ENCODE measurements around the gene GPAT3. TPM values are rescaled to one million over a fixed set of nuclear protein-coding genes. Genes with fewer than 3 reads are reported as not detected.
"Not testable (repeated sequence)": the region's sequence is repeated elsewhere in the genome, so short reads cannot be mapped to it uniquely, and the experiment has no call there.

Gene GPAT3
- total RNA-seq, 1 experiment from 2014 or later: 4.4 TPM

DNA sequence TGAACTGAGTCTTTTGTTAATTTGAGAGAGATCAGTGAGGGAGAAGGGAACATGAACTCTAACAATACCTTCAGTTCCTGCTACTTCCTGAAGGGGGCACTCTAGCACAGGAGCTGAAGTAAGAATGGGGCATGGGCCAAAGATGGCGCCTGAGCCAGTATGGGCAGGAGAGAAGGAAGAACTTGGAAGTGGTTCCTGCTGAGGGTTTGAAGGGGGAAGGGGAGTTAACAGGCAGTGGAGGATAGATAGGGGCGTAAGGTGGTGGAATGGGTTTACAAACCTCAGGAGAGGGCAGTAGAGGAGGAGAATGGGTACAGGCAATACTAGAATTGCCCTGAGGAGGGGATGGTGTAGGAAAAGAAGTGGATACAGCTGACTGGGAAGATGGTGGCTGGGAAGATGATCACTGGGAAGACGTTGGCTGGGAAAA lies 26.7 kb upstream of the GPAT3 start:
- H3K27me3 Mint-ChIP-seq (ENCODE audit: unreplicated experiment); H3K36me3 Mint-ChIP-seq (ENCODE audit: insufficient read depth, unreplicated experiment); H3K9me3 Mint-ChIP-seq (ENCODE audit: low read depth, unreplicated experiment); H3K4me3 Mint-ChIP-seq (ENCODE audit: low read depth, unreplicated experiment); CTCF ChIA-PET; H3K4me1 Mint-ChIP-seq (ENCODE audit: low read depth, unreplicated experiment); BruUV-seq (replicated peaks): not testable (repeated sequence)
- DNase-seq: peak; percentile 61
- TF ChIP-seq, protein P1, sequence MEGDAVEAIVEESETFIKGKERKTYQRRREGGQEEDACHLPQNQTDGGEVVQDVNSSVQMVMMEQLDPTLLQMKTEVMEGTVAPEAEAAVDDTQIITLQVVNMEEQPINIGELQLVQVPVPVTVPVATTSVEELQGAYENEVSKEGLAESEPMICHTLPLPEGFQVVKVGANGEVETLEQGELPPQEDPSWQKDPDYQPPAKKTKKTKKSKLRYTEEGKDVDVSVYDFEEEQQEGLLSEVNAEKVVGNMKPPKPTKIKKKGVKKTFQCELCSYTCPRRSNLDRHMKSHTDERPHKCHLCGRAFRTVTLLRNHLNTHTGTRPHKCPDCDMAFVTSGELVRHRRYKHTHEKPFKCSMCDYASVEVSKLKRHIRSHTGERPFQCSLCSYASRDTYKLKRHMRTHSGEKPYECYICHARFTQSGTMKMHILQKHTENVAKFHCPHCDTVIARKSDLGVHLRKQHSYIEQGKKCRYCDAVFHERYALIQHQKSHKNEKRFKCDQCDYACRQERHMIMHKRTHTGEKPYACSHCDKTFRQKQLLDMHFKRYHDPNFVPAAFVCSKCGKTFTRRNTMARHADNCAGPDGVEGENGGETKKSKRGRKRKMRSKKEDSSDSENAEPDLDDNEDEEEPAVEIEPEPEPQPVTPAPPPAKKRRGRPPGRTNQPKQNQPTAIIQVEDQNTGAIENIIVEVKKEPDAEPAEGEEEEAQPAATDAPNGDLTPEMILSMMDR (IDR thresholded peaks at IDR 0.05; ENCODE audit: unreplicated experiment): peak; percentile 42
- H3K27ac Mint-ChIP-seq (ENCODE audit: unreplicated experiment): peak overlapping the region; percentile 2
- intact Hi-C loops (cut with micrococcal nuclease; ENCODE audit: unreplicated experiment): loop anchor here (1.0 to 10.0 kb wide), 2 partner anchors 131 to 456 kb away; no protein-coding TSS in a partner anchor

DNA sequence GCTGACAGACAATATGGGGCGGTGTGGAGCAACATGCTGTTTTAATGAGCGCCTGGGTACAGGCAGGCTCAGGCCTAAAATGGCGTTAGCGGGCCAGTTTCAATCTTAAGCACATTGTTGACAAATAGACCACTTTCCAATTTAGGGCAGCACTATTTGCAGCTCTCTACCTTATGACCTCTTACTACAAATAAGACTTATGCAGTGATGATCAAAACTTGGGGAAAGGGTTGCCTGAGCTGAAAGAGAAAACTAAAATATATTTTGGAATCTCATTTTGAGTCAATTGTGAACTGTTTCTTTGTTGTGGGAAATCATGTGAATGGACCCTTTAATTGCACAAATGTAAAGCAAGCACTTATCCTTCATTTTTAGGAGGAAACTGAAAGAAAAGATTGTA lies 25.5 kb upstream of the GPAT3 start:
- no peak overlapping the region for H3K4me3 Mint-ChIP-seq (ENCODE audit: low read depth, unreplicated experiment)
- H3K4me1 Mint-ChIP-seq (ENCODE audit: low read depth, unreplicated experiment): no peaks in the 10 kb centered on the region
- CTCF ChIA-PET: interaction anchor here (1.2 kb wide), 1 partner anchor 9 kb away, joined by 3 read pairs; no protein-coding TSS in a partner anchor
- no peaks in the 10 kb centered on the region for H3K9me3 Mint-ChIP-seq (ENCODE audit: low read depth, unreplicated experiment)
- BruUV-seq (replicated peaks): no TSS peak
- DNase-seq: no peak
- no peak overlapping the region for H3K27ac Mint-ChIP-seq (ENCODE audit: unreplicated experiment)
- no peaks in the 10 kb centered on the region for H3K27me3 Mint-ChIP-seq (ENCODE audit: unreplicated experiment)
- TF ChIP-seq, protein P1 (IDR thresholded peaks at IDR 0.05; ENCODE audit: unreplicated experiment): no peak
- intact Hi-C loops (cut with micrococcal nuclease; ENCODE audit: unreplicated experiment): no loop called here
- H3K36me3 Mint-ChIP-seq (ENCODE audit: insufficient read depth, unreplicated experiment): no peaks in the 10 kb centered on the region

DNA sequence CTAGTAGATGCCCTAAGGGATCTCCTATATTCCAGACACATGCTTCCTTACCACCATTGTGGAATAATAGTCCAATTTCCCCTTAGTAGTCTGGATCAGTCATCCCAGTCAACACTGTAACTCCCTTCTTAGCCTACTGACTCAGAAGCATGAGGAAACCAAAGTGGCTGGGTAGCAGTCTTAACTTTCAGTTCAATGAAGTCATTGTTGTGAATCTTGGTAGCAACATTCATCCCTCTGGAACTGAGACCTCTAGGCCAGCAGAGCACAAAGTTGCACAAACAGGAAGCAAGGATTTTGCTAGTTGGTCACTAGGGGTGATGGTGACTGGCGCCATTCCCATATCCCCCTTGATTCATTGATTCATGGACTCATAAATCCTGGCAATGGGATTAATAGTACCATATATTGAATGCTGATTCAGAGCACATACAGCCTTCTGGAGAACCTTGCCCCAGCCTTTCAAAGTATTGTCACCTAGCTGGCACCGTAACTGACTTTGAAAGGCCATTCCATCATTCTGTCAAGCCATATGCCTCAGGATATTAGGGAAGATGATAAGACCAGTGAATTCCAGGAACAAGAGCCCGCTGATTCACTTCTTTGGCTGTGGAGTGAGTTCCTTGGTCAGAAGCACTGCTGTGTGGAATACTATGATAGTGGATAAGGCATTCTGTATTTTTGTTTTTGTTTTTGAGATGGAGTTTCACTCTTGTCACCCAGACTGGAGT lies 19.7 kb upstream of the GPAT3 start:
- no TSS peak for BruUV-seq (replicated peaks)
- no peak for DNase-seq
- no peaks in the 10 kb centered on the region for H3K36me3 Mint-ChIP-seq (ENCODE audit: insufficient read depth, unreplicated experiment)
- no peaks in the 10 kb centered on the region for H3K4me1 Mint-ChIP-seq (ENCODE audit: low read depth, unreplicated experiment)
- intact Hi-C loops (cut with micrococcal nuclease; ENCODE audit: unreplicated experiment): no loop called here
- CTCF ChIA-PET: no interaction called here
- H3K27me3 Mint-ChIP-seq (ENCODE audit: unreplicated experiment): no peaks in the 10 kb centered on the region
- H3K9me3 Mint-ChIP-seq (ENCODE audit: low read depth, unreplicated experiment): peaks cover 3% of the 10 kb centered on the region
- H3K4me3 Mint-ChIP-seq (ENCODE audit: low read depth, unreplicated experiment): no peak overlapping the region
- TF ChIP-seq, protein P1 (IDR thresholded peaks at IDR 0.05; ENCODE audit: unreplicated experiment): no peak
- no peak overlapping the region for H3K27ac Mint-ChIP-seq (ENCODE audit: unreplicated experiment)

DNA sequence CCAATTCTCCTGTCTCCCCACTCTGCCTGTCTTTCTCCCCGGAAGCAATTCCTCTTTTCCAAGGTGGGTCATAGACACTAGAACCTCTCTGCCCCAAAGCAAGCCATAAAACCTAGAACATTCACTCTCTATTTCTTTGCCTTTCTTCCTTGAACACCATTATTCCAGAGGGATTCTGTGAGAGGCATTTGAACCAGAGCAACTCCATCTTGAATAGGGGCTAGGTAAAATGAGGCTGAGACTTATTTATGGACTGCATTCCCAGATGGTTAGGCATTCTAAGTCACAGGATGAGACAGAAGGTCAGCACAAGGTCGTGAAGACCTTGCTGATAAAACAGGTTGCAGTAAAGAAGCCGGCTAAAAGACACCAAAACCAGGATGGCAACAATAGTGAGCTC lies 13.7 kb upstream of the GPAT3 start:
- no peak for DNase-seq
- BruUV-seq (replicated peaks): no TSS peak
- intact Hi-C loops (cut with micrococcal nuclease; ENCODE audit: unreplicated experiment): no loop called here
- Mint-ChIP-seq H3K36me3 (ENCODE audit: insufficient read depth, unreplicated experiment) (no peaks in the 10 kb centered on the region), H3K27ac (ENCODE audit: unreplicated experiment) (no peak overlapping the region), H3K27me3 (ENCODE audit: unreplicated experiment) (no peaks in the 10 kb centered on the region), H3K4me3 (ENCODE audit: low read depth, unreplicated experiment) (no peak overlapping the region), H3K4me1 (ENCODE audit: low read depth, unreplicated experiment) (no peaks in the 10 kb centered on the region), H3K9me3 (ENCODE audit: low read depth, unreplicated experiment) (peaks cover 3% of the 10 kb centered on the region)
- CTCF ChIA-PET: no interaction called here
- TF ChIP-seq, protein P1 (IDR thresholded peaks at IDR 0.05; ENCODE audit: unreplicated experiment): no peak
